ENCODE measurements around the gene KCNH8. TPM values are rescaled to one million over a fixed set of nuclear protein-coding genes. Genes with fewer than 3 reads are reported as not detected.

Gene KCNH8
- total RNA-seq, 6 experiments from 2014 or later = not detected

DNA sequence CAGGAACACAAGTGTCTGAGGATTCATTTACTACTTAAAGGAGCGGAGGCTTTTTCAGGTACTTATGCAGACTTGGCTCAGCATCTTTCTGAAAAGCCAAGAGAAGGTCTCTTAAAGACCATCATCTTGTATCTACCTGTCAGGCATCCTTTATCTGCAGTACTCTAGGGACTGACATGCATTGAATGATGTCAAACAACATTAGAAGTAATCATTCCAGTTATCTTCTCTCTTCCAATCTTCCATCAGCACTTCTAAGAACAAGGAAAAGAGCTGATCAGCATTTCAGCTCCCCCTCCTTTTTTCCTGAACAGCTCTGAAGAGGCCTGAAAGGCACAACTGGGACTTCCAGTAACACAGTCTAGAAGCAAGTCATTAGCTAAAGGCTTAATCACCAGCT lies 214.8 kb downstream of the KCNH8 start:
- no peaks in the 10 kb centered on the region for H3K4me1 ChIP-seq
- no CpG with 5 or more reads among the region's 1 CpG for WGBS (ENCODE audit: insufficient coverage, low coverage, low lambda C conversion rate, missing lambda C conversion rate)
- H3K36me3 ChIP-seq = no peaks in the 10 kb centered on the region
- intact Hi-C loops (cut with DNase I) = no loop called here
- DNase-seq (no peak), ATAC-seq (no peak)
- H3K27me3 ChIP-seq = no peaks in the 10 kb centered on the region
- no peaks in the 10 kb centered on the region for H3K9me3 ChIP-seq
- H3K27ac ChIP-seq = no peak overlapping the region
- no peak for TF ChIP-seq CTCF (IDR thresholded peaks at IDR 0.05)
- no peak for TF ChIP-seq POLR2A (IDR thresholded peaks at IDR 0.05)
- H3K4me3 ChIP-seq = no peak overlapping the region

DNA sequence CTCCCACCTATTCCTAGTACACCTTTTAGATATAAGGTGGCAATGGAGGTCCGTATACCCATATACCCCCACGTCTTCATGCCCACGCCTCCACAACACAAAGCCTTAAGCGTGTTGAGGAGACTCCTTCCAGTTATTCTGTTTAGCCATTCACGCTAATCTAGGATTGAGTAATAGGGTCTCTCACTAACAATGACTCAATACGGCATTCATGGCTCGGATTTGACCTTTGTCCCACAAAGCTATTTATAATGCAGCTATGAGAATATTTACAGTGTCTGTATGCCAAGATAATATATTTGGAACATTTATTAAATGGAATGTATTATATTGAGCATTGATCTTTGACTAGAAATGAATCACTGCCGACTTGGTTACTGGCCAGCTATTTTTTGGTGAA lies 215.8 kb downstream of the KCNH8 start:
- ATAC-seq (no peak), DNase-seq (no peak)
- H3K27ac ChIP-seq = no peak overlapping the region
- TF ChIP-seq CTCF (IDR thresholded peaks at IDR 0.05) (no peak), POLR2A (IDR thresholded peaks at IDR 0.05) (no peak)
- WGBS (ENCODE audit: insufficient coverage, low coverage, low lambda C conversion rate, missing lambda C conversion rate) = 59% methylated on average over 8 of the region's 8 CpGs
- no peaks in the 10 kb centered on the region for H3K4me1 ChIP-seq
- no peak overlapping the region for H3K4me3 ChIP-seq
- H3K27me3 ChIP-seq = no peaks in the 10 kb centered on the region
- no peaks in the 10 kb centered on the region for H3K36me3 ChIP-seq
- no peaks in the 10 kb centered on the region for H3K9me3 ChIP-seq
- intact Hi-C loops (cut with DNase I) = no loop called here

- DNase-seq (no peak), ATAC-seq (no peak)
- no peaks in the 10 kb centered on the region for H3K9me3 ChIP-seq
- H3K36me3 ChIP-seq = no peaks in the 10 kb centered on the region
- intact Hi-C loops (cut with DNase I) = no loop called here
- no peak overlapping the region for H3K27ac ChIP-seq
- no peaks in the 10 kb centered on the region for H3K27me3 ChIP-seq
- WGBS (ENCODE audit: insufficient coverage, low coverage, low lambda C conversion rate, missing lambda C conversion rate) = 53% methylated on average over 6 of the region's 6 CpGs
- TF ChIP-seq CTCF (IDR thresholded peaks at IDR 0.05) (no peak), POLR2A (IDR thresholded peaks at IDR 0.05) (no peak)
- no peak overlapping the region for H3K4me3 ChIP-seq
- H3K4me1 ChIP-seq = no peaks in the 10 kb centered on the region
Measured at GRCh38 chr3:19365471-19365870, 217.2 kb downstream of the KCNH8 start.

DNA sequence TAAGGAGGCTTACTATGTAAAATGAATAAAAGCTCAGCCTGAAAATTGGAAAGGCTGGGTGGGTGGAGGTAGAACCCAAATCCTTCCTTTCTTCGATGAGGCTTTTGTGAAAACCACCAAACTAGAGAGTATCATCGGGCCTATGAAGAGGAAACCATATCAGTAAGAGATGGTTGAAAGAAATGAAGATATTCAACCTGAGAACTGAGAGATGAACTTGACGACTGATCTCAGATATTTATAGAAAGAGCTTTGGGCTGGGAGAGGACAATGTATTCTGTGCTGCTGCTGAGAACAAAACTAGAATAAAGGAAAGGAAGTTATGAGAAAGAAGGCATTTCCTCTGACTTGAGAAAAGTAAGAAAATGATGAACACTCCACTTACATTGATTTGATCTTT lies 236.6 kb downstream of the KCNH8 start:
- Histone ChIP-seq H3K27ac (no peak overlapping the region), H3K9me3 (no peaks in the 10 kb centered on the region), H3K4me3 (no peak overlapping the region), H3K4me1 (no peaks in the 10 kb centered on the region), H3K27me3 (no peaks in the 10 kb centered on the region), H3K36me3 (no peaks in the 10 kb centered on the region)
- intact Hi-C loops (cut with DNase I) = no loop called here
- WGBS (ENCODE audit: insufficient coverage, low coverage, low lambda C conversion rate, missing lambda C conversion rate) = 55% methylated on average over 3 of the region's 3 CpGs
- no peak for ATAC-seq
- no peak for DNase-seq
- TF ChIP-seq POLR2A (IDR thresholded peaks at IDR 0.05) (no peak), CTCF (IDR thresholded peaks at IDR 0.05) (no peak)

- no peaks in the 10 kb centered on the region for H3K4me1 ChIP-seq
- no peak for TF ChIP-seq CTCF (IDR thresholded peaks at IDR 0.05)
- TF ChIP-seq POLR2A (IDR thresholded peaks at IDR 0.05) = no peak
- no peaks in the 10 kb centered on the region for H3K36me3 ChIP-seq
- no peaks in the 10 kb centered on the region for H3K9me3 ChIP-seq
- 26% methylated on average over 3 of the region's 3 CpGs for whole genome bisulfite sequencing (ENCODE audit: insufficient coverage, low coverage, low lambda C conversion rate, missing lambda C conversion rate)
- H3K27ac ChIP-seq = no peak overlapping the region
- DNase-seq (no peak), ATAC-seq (no peak)
- no peaks in the 10 kb centered on the region for H3K27me3 ChIP-seq
- H3K4me3 ChIP-seq = no peak overlapping the region
- intact Hi-C loops (cut with DNase I) = no loop called here
Measured at GRCh38 chr3:19392150-19392549, 243.8 kb downstream of the KCNH8 start.

Measured in right lobe of liver (tissue), 6 donors.